ENCODE data around the gene KIF26A. TPM values are rescaled to one million over a fixed set of nuclear protein-coding genes. Genes with fewer than 3 reads are reported as not detected.

The KIF26A gene
- total and polyA plus RNA-seq, 2 of the 4 experiments (the other 2 are of a cell fraction): not detected

DNA sequence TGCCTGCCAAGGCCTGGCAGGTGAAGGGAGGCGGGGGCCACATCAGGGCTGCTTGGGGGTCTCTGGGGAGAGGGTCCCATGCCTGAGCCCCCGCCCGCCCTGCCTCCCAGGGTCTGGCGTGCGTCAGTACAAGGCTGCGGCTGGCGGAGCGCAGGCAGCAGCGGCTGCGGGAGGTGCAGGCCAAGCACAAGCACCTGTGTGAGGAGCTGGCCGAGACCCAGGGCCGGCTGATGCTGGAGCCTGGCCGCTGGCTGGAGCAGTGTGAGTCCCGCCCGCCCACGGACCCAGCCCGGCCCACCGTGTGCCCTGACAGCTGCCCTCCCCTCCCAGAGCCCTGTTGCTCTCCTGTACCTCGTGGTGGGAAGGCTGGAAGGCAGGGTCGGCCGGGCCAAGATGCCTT is 40.7 kb downstream of the KIF26A start:
- no peaks in the 10 kb centered on the region for H4K20me1 ChIP-seq (ENCODE audit: insufficient read depth, low read length)
- in situ Hi-C loops (cut with MboI; ENCODE audit: low sequenced_read_pairs) (no loop called here), dilution Hi-C loops (cut with HindIII; ENCODE audit: low sequenced_read_pairs, unreplicated experiment) (no loop called here), intact Hi-C loops (cut with micrococcal nuclease) (no loop called here)
- H3K9me3 ChIP-seq (ENCODE audit: control insufficient read depth, insufficient read depth, low read length): peaks cover 34% of the 10 kb centered on the region; the same call in 1 of the 2 replicates
- no peak overlapping the region for H3K4ac ChIP-seq (ENCODE audit: low read depth, low read length)
- H4K91ac ChIP-seq (ENCODE audit: insufficient read depth, low read depth, low read length): no peak overlapping the region
- H3K18ac ChIP-seq (ENCODE audit: low read depth, low read length): no peak overlapping the region
- H3K36me3 ChIP-seq (ENCODE audit: control insufficient read depth, insufficient read depth, low read length): no peaks in the 10 kb centered on the region
- TF ChIP-seq RAD21 (IDR thresholded peaks at IDR 0.05; ENCODE audit: low read length) (no peak), FOS (IDR thresholded peaks at IDR 0.05; ENCODE audit: low read depth, low read length) (no peak), RFX5 (IDR thresholded peaks at IDR 0.05; ENCODE audit: low read depth, low read length) (no peak), NFE2L2 (IDR thresholded peaks at IDR 0.05; ENCODE audit: low read depth, low read length) (no peak), MXI1 (IDR thresholded peaks at IDR 0.05; ENCODE audit: borderline replicate concordance, low read depth, low read length) (no peak), POLR2A (IDR thresholded peaks at IDR 0.05; ENCODE audit: low read depth, low read length) (no peak), CEBPB (IDR thresholded peaks at IDR 0.05; ENCODE audit: low read depth, low read length) (no peak), CHD1 (IDR thresholded peaks at IDR 0.05; ENCODE audit: low read depth, low read length) (no peak), RCOR1 (IDR thresholded peaks at IDR 0.05; ENCODE audit: insufficient replicate concordance, low read length) (no peak), MAZ (IDR thresholded peaks at IDR 0.05; ENCODE audit: borderline replicate concordance, low read depth, low read length) (no peak), SMC3 (IDR thresholded peaks at IDR 0.05; ENCODE audit: low read depth, low read length) (no peak), BHLHE40 (IDR thresholded peaks at IDR 0.05; ENCODE audit: low read depth, low read length) (no peak)
- TF ChIP-seq, protein P1, sequence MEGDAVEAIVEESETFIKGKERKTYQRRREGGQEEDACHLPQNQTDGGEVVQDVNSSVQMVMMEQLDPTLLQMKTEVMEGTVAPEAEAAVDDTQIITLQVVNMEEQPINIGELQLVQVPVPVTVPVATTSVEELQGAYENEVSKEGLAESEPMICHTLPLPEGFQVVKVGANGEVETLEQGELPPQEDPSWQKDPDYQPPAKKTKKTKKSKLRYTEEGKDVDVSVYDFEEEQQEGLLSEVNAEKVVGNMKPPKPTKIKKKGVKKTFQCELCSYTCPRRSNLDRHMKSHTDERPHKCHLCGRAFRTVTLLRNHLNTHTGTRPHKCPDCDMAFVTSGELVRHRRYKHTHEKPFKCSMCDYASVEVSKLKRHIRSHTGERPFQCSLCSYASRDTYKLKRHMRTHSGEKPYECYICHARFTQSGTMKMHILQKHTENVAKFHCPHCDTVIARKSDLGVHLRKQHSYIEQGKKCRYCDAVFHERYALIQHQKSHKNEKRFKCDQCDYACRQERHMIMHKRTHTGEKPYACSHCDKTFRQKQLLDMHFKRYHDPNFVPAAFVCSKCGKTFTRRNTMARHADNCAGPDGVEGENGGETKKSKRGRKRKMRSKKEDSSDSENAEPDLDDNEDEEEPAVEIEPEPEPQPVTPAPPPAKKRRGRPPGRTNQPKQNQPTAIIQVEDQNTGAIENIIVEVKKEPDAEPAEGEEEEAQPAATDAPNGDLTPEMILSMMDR (conservative IDR thresholded peaks at IDR 0.05; ENCODE audit: low read depth, low read length): no peak
- H3K4me1 ChIP-seq (ENCODE audit: control insufficient read depth, insufficient read depth, low read length): no peaks in the 10 kb centered on the region
- no peak overlapping the region for H3K4me3 ChIP-seq (ENCODE audit: insufficient read depth, low read depth, low read length)
- H4K8ac ChIP-seq (ENCODE audit: low read depth in 2 of 2, low read length in 2 of 2): no peak overlapping the region
- BruUV-seq (replicated peaks): no TSS peak
- H2AK5ac ChIP-seq (ENCODE audit: low read depth, low read length): no peak overlapping the region
- ChIA-PET CTCF (no interaction called here), POLR2A (ENCODE audit: unreplicated experiment) (no interaction called here)
- no peak overlapping the region for H3K4me2 ChIP-seq (ENCODE audit: low read depth, low read length)
- H3K23ac ChIP-seq (ENCODE audit: low read depth, low read length): no peak overlapping the region
- no peak overlapping the region for H2AK9ac ChIP-seq (replicated peaks; ENCODE audit: low read depth, low read length, poor library complexity)
- no peak overlapping the region for H2BK20ac ChIP-seq (ENCODE audit: low read depth, low read length)
- no peak overlapping the region for H2BK15ac ChIP-seq (ENCODE audit: low read depth, low read length)
- no peak overlapping the region for H3K14ac ChIP-seq (replicated peaks; ENCODE audit: low read depth, low read length)
- no peak overlapping the region for H2AFZ ChIP-seq (replicated peaks; ENCODE audit: low read length, poor library complexity)
- H2BK5ac ChIP-seq (ENCODE audit: low read depth, low read length, poor library complexity, severe bottlenecking): no peak overlapping the region
- no peak overlapping the region for H4K5ac ChIP-seq (ENCODE audit: low read depth, low read length)
- DNase-seq: no peak
- no peak for ATAC-seq (ENCODE audit: low read depth)
- no peaks in the 10 kb centered on the region for H3K27me3 ChIP-seq (ENCODE audit: control insufficient read depth, insufficient read depth, low read length)
- H3K27ac ChIP-seq (ENCODE audit: insufficient read depth, low read length): no peak overlapping the region
- no peak overlapping the region for H3K9ac ChIP-seq (ENCODE audit: low read depth, low read length)
- H3K79me1 ChIP-seq (ENCODE audit: low read depth in 1 of 2, low read length in 2 of 2): no peaks in the 10 kb centered on the region
- H3K56ac ChIP-seq (ENCODE audit: extremely low read depth, insufficient read depth, low read length): no peak overlapping the region
- H3K9me1 ChIP-seq (ENCODE audit: insufficient read depth, low read length): no peaks in the 10 kb centered on the region
- WGBS, 2 experiments (ENCODE audit: extremely low coverage in 2 of 2, insufficient read length in 1 of 2): 81% methylated on average over 6 of the region's 21 CpGs; no CpG with 5 or more reads in 1 of the 2 experiments
- no peak overlapping the region for H2BK120ac ChIP-seq (ENCODE audit: low read depth, low read length)

All from IMR-90 (cell line).